Tongue (tissue), 2 donors: ENCODE measurements around the gene HMGXB4. TPM values are rescaled to one million over a fixed set of nuclear protein-coding genes. Genes with fewer than 3 reads are reported as not detected.

Source experiments
- DNase-seq: peaks from one replicate; pipeline ENCODE4 v3.0.0-alpha.2; 2015
- total RNA-seq: library from RNA; depleted of rRNA; stranded (reverse); fragments of >200 nt; gene quantifications from one replicate; pipeline ENCODE4 v1.2.3, GENCODE V29; 2014

HMGXB4 gene
- total RNA-seq, 1 donor from 2014 or later, result 18.8 TPM

GRCh38 chr22:35311551-35311999 lies 54.3 kb downstream of the HMGXB4 start:
- DNase-seq, result no peak

DNA sequence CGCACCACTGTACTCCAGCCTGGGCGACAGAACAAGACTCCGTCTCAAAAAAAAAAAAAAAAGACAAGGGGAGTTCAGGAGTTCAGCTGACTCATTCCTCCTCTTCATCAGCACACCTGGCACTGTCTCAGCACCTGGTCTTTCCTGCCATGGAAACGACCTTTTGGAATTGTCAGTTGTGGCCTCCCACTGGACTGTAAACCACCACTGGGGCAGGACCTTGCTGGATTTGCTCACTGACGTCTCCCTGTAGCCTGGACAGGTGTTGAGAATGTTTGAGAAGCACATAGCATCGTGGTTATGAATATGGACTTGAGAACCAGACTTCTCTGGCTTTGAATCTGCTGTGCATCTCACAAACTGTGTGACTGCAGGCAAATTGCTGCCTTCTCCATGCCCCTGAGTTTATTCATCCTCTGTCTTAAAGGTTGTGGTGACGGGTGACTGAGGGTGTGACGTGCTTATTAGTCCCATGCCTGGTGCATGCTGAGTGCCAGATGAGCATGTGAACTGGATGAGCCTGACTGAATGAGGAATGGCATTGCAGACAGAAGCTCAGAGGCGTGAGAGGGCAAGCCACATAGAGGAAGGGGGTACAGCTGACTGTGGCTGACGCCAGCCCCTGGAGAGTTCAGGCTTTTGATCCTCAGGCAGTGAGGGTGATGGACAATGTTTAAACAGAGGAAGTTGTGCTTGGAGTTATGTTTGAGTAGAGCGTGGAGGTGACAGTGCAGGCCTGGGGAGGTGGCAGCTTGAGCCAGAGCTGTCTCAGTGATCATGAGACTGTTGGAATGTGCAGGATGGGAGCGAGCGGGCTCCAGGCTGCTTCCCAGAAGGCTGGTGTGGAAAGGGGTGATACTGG lies 55.1 kb downstream of the HMGXB4 start:
- DNase-seq, result peak; percentile 33

GRCh38 chr22:35313311-35314121 lies 56.2 kb downstream of the HMGXB4 start:
- DNase-seq, result peak; percentile 94

GRCh38 chr22:35314161-35314942 lies 57.1 kb downstream of the HMGXB4 start:
- peak; percentile 57 for DNase-seq

DNA sequence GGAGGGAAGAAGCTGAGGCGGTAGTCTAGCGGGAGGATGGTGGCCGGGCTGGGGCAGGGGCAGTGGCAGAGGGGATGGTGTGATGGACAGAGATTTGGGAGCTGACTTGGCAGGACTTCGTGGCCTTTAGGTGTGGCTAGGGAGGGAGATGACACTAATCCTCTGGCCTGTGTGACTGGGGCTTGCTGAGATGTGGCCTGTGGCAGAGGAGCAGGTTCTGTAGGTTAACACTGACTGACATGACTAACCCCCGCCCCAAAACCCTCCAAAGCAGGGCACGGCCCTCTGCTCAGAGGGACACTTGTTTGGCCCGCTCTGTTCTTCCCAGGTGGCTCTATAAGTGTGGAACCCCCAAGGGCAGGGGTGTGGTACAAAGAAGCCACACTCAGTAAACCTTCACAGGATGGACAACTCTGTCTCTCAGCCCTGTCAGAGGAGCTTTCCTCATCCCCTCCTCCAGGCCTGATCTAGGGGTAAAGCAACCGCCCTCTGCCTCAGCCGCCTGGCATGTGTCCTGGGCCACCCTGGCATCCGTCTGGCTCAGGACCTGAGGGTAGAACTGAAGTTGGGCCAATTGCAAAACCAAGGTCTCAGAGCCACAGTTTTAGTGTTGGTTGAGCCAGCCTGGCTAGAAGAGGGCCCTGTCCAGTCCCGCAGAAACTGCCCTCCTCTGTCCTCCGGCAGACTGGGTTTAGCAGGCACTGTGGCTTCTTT lies 58.0 kb downstream of the HMGXB4 start:
- DNase-seq, result no peak

GRCh38 chr22:35315855-35316745 lies 58.8 kb downstream of the HMGXB4 start:
- DNase-seq, result peak; percentile 83

GRCh38 chr22:35316751-35317150 lies 59.5 kb downstream of the HMGXB4 start:
- DNase-seq, result no peak

- no peak for DNase-seq
Observed at GRCh38 chr22:35317680-35318290, 60.5 kb downstream of the HMGXB4 start.

GRCh38 chr22:35318346-35319215 lies 61.3 kb downstream of the HMGXB4 start:
- no peak for DNase-seq

GRCh38 chr22:35319244-35319985 lies 62.1 kb downstream of the HMGXB4 start:
- DNase-seq, result no peak

DNA sequence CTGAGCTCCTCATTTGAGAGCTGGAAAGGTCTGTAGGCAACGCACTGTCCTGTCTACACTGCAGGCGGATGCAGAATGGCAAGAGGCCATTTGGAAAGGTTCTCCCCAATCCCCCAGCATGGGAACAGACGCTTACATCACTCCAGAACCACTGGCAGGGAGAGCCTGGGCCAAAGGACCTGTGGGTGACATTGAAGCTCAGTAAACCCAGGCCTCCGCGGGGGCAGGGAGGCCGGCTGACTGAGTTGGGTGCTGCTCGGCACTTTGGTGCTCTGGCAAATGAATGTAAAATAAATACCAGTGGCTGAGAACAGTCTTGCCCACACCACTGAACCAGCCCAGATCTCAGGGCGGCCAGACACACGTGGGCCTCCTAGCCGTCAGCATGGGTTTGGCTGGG lies 64.8 kb downstream of the HMGXB4 start:
- DNase-seq, result no peak

- DNase-seq, result no peak
Observed at GRCh38 chr22:35322893-35323292, 65.6 kb downstream of the HMGXB4 start.

DNA sequence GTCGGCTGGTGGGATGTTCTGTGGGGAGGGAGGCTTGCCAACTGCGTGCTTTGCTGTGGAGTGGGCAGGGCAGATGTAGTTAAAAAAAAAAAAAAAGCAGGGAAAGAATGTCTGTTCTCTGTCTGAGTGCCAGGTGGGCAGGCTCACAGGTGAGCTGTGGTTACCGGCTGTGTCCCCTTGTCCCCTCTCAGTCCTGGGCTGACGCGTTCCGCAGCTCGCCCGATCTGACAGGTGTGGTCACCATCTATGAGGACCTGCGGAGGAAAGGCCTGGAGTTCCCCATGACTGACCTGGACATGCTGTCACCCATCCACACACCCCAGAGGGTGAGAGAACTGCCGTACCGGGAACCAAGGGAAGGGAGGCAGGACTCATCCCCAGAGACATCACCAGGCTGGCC lies 66.0 kb downstream of the HMGXB4 start:
- DNase-seq, result no peak

- no peak for DNase-seq
Observed at GRCh38 chr22:35324067-35324466, 66.8 kb downstream of the HMGXB4 start.

DNA sequence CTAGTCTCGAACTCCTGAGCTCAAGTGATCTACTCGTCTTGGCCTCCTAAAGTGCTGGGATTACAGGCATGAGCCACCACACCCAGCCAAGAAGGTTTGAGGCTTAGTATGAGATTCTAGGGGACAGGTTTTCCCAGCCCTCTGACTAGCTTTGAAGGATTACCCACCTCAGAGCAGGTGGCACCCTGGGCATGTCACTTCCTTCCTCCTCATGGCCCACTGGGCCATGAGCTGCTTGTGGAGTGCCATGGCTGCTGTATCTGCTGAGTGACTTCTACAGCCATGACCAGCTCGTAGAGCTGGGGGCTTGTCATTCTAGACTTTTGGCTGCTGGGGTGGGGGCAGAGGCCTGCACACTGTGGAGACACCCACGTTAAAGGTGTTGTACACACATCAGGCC lies 67.5 kb downstream of the HMGXB4 start:
- no peak for DNase-seq

- no peak for DNase-seq
Observed at GRCh38 chr22:35325209-35325608, 67.9 kb downstream of the HMGXB4 start.

GRCh38 chr22:35326854-35327562 lies 69.7 kb downstream of the HMGXB4 start:
- DNase-seq, result no peak
